Measurements from ENCODE around the gene NFX1.

NFX1 gene

GRCh38 chr9:33264003-33264472 lies 26.3 kb upstream of the NFX1 start:
- no peak for DNase-seq
- TF ChIP-seq, protein P1, sequence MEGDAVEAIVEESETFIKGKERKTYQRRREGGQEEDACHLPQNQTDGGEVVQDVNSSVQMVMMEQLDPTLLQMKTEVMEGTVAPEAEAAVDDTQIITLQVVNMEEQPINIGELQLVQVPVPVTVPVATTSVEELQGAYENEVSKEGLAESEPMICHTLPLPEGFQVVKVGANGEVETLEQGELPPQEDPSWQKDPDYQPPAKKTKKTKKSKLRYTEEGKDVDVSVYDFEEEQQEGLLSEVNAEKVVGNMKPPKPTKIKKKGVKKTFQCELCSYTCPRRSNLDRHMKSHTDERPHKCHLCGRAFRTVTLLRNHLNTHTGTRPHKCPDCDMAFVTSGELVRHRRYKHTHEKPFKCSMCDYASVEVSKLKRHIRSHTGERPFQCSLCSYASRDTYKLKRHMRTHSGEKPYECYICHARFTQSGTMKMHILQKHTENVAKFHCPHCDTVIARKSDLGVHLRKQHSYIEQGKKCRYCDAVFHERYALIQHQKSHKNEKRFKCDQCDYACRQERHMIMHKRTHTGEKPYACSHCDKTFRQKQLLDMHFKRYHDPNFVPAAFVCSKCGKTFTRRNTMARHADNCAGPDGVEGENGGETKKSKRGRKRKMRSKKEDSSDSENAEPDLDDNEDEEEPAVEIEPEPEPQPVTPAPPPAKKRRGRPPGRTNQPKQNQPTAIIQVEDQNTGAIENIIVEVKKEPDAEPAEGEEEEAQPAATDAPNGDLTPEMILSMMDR (IDR thresholded peaks at IDR 0.05): no peak
- H3K27ac Mint-ChIP-seq: peak overlapping the region; percentile 40
- H3K36me3 Mint-ChIP-seq (ENCODE audit: low read depth): peaks cover 45% of the 10 kb centered on the region
- peaks cover 32% of the 10 kb centered on the region for H3K4me1 Mint-ChIP-seq
- H3K27me3 Mint-ChIP-seq (ENCODE audit: low read depth, poor library complexity): peaks cover 3% of the 10 kb centered on the region
- H3K4me3 Mint-ChIP-seq: peak overlapping the region; percentile 96
- no peaks in the 10 kb centered on the region for H3K9me3 Mint-ChIP-seq

DNA sequence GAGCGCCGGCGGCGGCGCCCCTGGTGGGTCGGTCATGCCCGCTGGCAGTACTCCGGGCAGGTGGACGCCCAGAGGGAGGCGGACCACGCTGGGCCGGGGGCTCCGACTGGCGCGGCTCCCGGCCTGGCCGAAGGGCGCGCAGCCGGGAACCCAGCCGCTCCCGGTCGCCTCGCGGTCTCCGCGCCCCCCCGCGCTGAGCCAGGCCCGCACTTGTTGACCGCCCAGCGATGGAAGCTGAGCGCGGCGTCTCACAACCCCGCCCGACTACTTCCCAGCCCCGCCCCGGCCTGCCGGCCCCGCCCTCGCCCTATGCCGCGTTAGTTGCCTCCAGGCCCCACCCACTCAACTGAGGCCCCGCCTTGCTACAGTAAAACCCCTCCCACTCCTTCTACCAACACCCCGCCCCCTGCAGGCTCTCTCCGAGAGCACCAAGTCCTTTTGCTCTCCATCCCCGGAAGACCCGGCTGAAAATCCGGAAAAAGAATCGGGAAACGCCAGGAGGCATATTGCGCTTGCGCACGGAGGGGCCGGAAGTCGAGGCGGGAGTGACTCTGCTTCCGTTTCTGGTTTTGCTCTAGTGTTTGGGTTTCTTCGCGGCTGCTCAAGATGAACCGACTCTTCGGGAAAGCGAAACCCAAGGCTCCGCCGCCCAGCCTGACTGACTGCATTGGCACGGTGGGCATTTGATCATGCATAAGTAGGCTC lies 25.7 kb upstream of the NFX1 start, which contains the start of the genes BAG1 and CHMP5:
Gene BAG1 (minus strand): TSS at position 236 of the 705 bp plus-strand sequence.
Gene CHMP5 (plus strand): TSS at position 577 of the 705 bp plus-strand sequence. CDS start 30 bp downstream, at position 607.
- peaks cover 42% of the 10 kb centered on the region for H3K36me3 Mint-ChIP-seq (ENCODE audit: low read depth)
- DNase-seq: peak; percentile 100

GRCh38 chr9:33265211-33265865 lies 25.0 kb upstream of the NFX1 start:
- Mint-ChIP-seq H3K9me3 (no peaks in the 10 kb centered on the region), H3K27me3 (ENCODE audit: low read depth, poor library complexity) (peaks cover 3% of the 10 kb centered on the region), H3K36me3 (ENCODE audit: low read depth) (peaks cover 37% of the 10 kb centered on the region), H3K4me1 (peaks cover 32% of the 10 kb centered on the region), H3K27ac (peak overlapping the region; percentile 58), H3K4me3 (peak overlapping the region; percentile 96)
- DNase-seq: peak; percentile 6
- TF ChIP-seq, protein P1 (IDR thresholded peaks at IDR 0.05): no peak

More for the DNA sequence above, 25.7 kb upstream of the NFX1 start, which contains the start of the genes BAG1 and CHMP5:
- TF ChIP-seq, protein P1 (IDR thresholded peaks at IDR 0.05): peak; percentile 16
- H3K27ac Mint-ChIP-seq: peak within 1 kb of the TSS; percentile 58
- H3K27me3 Mint-ChIP-seq (ENCODE audit: low read depth, poor library complexity): peaks cover 3% of the 10 kb centered on the region
- H3K9me3 Mint-ChIP-seq: no peaks in the 10 kb centered on the region
- peak within 1 kb of the TSS; percentile 96 for H3K4me3 Mint-ChIP-seq
- H3K4me1 Mint-ChIP-seq: peaks cover 32% of the 10 kb centered on the region

- H3K4me3 Mint-ChIP-seq: no peak overlapping the region
- TF ChIP-seq, protein P1 (IDR thresholded peaks at IDR 0.05): no peak
- H3K27me3 Mint-ChIP-seq (ENCODE audit: low read depth, poor library complexity): peaks cover 3% of the 10 kb centered on the region
- peaks cover 42% of the 10 kb centered on the region for H3K36me3 Mint-ChIP-seq (ENCODE audit: low read depth)
- H3K4me1 Mint-ChIP-seq: peaks cover 32% of the 10 kb centered on the region
- H3K27ac Mint-ChIP-seq: no peak overlapping the region
- DNase-seq: no peak
- H3K9me3 Mint-ChIP-seq: no peaks in the 10 kb centered on the region
Observed at GRCh38 chr9:33267151-33267767, 23.1 kb upstream of the NFX1 start.

DNA sequence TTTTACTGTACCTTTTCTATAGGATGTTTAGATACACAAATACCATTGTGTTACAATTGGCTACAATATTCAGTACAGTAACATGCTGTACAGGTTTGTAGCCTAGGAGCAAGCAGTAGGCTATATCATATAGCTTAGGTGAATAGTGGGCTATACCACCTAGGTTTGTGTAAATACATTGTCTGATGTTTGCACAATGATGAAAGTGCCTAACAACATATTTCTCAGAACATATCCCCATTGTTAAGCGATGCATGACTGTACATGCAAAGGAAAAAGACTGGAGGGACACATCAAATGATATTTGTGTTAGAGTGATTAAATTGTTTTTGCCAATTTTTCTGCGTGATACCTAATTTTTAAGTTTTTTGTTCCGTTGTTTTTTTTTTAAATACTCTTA lies 20.2 kb upstream of the NFX1 start:
- TF ChIP-seq, protein P1 (IDR thresholded peaks at IDR 0.05): no peak
- Mint-ChIP-seq H3K27me3 (ENCODE audit: low read depth, poor library complexity) (no peaks in the 10 kb centered on the region), H3K9me3 (no peaks in the 10 kb centered on the region), H3K36me3 (ENCODE audit: low read depth) (peaks cover 55% of the 10 kb centered on the region), H3K4me1 (peaks cover 16% of the 10 kb centered on the region), H3K27ac (no peak overlapping the region), H3K4me3 (no peak overlapping the region)
- no peak for DNase-seq
